NCI-H2171 (cell line): ENCODE measurements around the gene FIGNL1.

Experiments used
- DNase-seq: peaks from one replicate; lab custom pipeline; 2025; lab: John Stamatoyannopoulos, UW

The FIGNL1 gene

DNA sequence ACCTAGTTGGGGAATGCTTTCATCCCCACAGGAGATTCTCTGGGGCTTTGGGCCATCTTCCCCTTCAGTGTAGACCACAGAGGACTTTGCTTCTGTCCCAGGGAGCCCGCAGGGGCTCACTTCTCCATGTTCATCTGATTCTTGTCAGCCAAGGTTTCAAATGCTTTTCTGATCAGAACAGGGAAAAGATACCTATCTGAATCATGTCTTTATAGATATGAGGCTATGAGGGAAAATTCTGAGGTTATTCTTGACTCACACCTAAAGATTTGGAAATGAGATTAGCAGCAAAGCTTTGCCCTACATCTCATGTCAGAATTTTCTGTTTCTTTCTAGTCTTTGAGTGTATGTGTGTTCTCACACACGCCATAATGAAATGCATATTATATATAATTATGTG, 53.3 kb downstream of the FIGNL1 start:
- DNase-seq, result no peak

DNA sequence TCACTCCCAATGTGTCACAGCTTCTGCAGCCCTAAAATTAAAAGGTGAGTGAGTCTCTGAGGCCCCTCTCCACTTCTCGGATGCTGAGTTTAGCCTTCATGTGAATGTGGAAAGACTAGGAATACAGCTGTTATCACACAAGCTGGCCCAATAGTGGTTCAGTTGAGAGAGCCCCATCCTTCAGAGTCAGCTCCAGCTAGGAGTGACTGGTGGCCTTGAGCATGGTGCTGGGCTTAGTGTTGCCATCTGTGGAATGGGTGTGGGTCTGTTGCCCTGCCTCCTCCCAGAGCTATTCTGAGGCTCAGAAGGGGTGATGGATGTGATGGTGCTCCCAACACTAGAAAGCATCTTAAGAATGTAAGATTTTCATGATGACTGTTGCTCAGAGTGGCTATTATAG, 55.8 kb downstream of the FIGNL1 start:
- no peak for DNase-seq
